Fibroblast of mammary gland (primary cell): ENCODE measurements around the gene BICC1.

Source experiments
- DNase-seq: peaks from one replicate; pipeline ENCODE4 v3.0.0-alpha.2; 2010; ENCODE audit warnings: low read depth
- H3K4me3 ChIP-seq: 2 replicates; pipeline ENCODE4 v1.5.1; 2011; ENCODE audit warnings: low read depth, mild to moderate bottlenecking, low read length, moderate library complexity; ENCODE audit not compliant: control insufficient read depth
- TF ChIP-seq, protein P1 (sequence below): conservative IDR thresholded peaks from 2 replicates; pipeline ENCODE4 v1.5.1; 2011; ENCODE audit warnings: low read depth, low read length, inconsistent platforms; ENCODE audit not compliant: control insufficient read depth, insufficient read depth

Gene BICC1, protein sequence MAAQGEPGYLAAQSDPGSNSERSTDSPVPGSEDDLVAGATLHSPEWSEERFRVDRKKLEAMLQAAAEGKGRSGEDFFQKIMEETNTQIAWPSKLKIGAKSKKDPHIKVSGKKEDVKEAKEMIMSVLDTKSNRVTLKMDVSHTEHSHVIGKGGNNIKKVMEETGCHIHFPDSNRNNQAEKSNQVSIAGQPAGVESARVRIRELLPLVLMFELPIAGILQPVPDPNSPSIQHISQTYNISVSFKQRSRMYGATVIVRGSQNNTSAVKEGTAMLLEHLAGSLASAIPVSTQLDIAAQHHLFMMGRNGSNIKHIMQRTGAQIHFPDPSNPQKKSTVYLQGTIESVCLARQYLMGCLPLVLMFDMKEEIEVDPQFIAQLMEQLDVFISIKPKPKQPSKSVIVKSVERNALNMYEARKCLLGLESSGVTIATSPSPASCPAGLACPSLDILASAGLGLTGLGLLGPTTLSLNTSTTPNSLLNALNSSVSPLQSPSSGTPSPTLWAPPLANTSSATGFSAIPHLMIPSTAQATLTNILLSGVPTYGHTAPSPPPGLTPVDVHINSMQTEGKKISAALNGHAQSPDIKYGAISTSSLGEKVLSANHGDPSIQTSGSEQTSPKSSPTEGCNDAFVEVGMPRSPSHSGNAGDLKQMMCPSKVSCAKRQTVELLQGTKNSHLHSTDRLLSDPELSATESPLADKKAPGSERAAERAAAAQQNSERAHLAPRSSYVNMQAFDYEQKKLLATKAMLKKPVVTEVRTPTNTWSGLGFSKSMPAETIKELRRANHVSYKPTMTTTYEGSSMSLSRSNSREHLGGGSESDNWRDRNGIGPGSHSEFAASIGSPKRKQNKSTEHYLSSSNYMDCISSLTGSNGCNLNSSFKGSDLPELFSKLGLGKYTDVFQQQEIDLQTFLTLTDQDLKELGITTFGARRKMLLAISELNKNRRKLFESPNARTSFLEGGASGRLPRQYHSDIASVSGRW

DNA sequence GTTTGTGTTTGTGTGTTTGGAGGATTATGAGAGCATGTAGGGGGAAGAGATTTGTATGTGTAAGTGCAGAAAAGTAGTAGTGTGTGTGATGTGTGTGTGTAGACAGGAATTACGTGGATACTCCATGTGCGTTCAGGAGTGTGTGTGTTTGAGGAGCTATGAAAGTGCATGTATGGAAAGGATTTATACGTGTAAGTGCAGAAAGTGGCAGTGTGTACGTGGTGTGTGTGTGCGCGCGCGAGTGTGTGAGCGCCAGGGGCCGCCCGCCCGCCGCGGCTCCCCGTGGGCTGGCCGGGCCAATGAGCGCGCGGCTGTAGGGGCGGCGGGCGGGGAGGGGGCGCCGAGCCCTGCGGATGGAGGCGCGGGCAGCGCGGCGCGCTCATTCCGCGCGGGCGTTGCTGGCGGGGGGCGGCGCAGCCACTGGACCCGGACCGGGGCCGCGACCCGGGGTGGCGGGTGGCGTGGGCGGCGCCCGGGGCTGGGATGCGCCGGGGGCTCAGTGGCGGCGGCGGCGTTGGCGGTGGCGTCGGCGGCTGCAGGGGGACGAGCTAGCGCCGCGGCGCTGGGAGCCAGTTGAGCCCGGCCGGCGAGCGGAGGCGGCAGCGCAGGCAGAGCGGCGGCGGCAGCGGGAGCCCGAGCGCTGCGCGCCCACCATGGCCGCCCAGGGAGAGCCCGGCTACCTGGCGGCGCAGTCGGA is at the start of gene BICC1:
BICC1 (plus strand) TSS at position 382 of the 697 bp plus-strand sequence; CDS start at position 654, 272 bp downstream.
- H3K4me3 ChIP-seq = peak within 1 kb of the TSS; percentile 78
- DNase-seq = peak; percentile 48
- TF ChIP-seq, protein P1, sequence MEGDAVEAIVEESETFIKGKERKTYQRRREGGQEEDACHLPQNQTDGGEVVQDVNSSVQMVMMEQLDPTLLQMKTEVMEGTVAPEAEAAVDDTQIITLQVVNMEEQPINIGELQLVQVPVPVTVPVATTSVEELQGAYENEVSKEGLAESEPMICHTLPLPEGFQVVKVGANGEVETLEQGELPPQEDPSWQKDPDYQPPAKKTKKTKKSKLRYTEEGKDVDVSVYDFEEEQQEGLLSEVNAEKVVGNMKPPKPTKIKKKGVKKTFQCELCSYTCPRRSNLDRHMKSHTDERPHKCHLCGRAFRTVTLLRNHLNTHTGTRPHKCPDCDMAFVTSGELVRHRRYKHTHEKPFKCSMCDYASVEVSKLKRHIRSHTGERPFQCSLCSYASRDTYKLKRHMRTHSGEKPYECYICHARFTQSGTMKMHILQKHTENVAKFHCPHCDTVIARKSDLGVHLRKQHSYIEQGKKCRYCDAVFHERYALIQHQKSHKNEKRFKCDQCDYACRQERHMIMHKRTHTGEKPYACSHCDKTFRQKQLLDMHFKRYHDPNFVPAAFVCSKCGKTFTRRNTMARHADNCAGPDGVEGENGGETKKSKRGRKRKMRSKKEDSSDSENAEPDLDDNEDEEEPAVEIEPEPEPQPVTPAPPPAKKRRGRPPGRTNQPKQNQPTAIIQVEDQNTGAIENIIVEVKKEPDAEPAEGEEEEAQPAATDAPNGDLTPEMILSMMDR = no peak

DNA sequence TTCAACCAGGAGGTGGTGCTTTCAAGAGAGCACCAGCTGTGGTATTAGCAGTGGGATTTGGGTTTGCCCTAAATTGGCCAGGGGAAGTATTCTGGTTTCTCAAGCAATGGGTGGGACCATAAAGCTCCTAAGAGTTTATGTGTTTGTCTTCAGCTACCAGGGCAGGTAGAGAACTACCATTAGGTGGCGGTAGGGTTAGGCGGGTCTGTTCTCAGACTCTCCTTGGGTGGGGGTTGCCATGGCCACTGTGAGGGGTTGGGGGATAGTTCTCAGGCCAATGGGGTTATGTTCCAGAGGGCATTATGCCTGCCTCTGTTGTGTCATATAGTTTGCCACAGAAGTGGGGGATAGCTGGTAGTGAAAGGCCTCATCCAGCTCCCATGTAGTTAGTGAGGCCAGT is 47.7 kb upstream of the BICC1 start:
- DNase-seq = no peak
- TF ChIP-seq, protein P1 = no peak
- no peak overlapping the region for H3K4me3 ChIP-seq

DNA sequence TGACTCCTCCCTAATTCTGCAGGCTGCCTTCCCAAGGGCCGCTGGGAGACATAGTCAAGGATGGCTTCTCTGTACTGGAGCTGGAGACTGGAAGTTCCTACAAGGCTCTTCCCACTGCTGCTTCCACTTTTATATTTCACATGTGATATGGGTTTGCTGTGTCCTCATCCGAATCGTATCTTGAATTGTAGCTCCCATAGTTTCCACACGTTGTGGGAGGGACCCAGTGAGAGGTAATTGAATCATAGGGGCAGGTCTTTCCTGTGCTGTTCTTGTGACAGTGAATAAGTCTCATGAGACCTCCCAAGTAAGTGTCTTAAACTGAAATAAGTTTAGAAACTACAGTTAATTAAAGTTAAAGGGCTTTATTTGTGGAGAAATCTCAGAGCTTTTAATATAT is 47.0 kb upstream of the BICC1 start:
- no peak overlapping the region for H3K4me3 ChIP-seq

DNA sequence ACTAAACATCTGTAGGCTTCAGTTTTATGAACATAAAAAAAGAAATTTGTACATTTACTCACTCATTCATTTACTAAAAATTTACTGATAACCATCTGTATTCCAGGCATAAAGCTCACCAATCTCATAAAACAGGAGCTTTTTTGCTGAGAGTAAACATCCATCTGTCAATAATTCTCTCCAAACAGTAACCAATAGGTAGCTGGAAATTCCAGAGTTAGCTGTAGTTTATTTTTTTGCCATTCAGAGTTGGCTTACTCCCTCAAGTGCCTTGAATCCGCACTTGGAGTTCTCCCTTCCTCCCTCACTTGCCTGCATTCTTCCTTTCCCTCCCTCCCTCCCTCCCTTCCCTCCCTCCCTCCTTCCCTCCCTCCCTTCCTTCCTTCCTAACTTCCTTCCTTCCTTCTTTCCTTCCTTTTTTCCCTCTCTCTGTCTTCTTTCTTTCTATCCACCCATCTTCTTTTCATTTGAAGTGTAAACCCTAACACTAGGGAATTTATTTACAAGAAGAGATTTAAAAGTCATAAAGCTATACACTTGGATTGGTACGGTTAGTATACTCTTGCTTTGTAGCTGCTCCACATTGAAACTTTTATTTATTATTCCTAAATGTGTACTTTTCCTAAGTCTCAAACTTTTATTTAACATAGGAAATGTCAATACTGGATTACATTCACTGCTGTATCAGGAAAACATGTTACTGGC is 44.6 kb upstream of the BICC1 start:
- DNase-seq = no peak
- no peak overlapping the region for H3K4me3 ChIP-seq
- TF ChIP-seq, protein P1 = no peak

More for the DNA sequence above, 47.0 kb upstream of the BICC1 start:
- TF ChIP-seq, protein P1 = no peak
- peak; percentile 22 for DNase-seq

DNA sequence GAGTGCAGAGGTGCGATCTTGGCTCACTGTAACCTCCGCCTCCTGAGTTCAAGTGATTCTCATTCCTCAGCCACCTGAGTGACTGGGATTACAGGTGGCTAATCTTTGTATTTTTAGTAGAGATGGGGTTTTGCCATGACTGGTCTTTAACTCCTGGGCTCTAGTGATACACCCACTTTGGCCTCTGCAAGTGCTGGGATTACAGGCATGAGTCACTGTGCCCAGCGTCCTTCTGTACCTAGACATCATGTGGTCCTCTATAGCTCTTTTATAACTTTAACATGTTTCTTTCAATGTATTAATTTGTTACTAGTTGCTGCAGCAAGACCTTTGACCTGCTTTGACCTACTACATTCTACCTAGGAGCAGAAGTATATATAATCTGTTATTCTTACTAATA is 38.7 kb upstream of the BICC1 start:
- no peak overlapping the region for H3K4me3 ChIP-seq
- TF ChIP-seq, protein P1 = no peak
- DNase-seq = peak; percentile 59
